HepG2 (cell line): ENCODE data around the gene CENPE. TPM values are rescaled to one million over a fixed set of nuclear protein-coding genes. Genes with fewer than 3 reads are reported as not detected.

Experiments used
- ATAC-seq: fragments of 200-7000 bp; cut with Tn5 transposase; 3 replicates; pipeline ENCODE4 v1.9.1; 2020; ENCODE audit warnings: mild to moderate bottlenecking, moderate library complexity
- BruUV-seq: library from RNA; stranded (reverse); fragments of 400-500 nt; replicated peaks from 2 replicates; lab custom pipeline; 2021; lab: Mats Ljungman, UMichigan
- CTCF ChIA-PET: fragments of 300-600 bp; formaldehyde crosslinking; extraction: SDS; loops from one replicate; lab custom pipeline; 2021; ENCODE audit warnings: low total read pairs, inconsistent platforms, low intra/inter-chr PET ratio; lab: Yijun Ruan, JAX
- POLR2A ChIA-PET: fragments of 350-600 bp; sonication (Branson Sonifier 250); formaldehyde crosslinking; loops from one replicate; lab custom pipeline; 2020; ENCODE audit warnings: antibody characterized with exemption, inconsistent platforms; lab: Yijun Ruan, JAX
- DNase-seq: peaks from one replicate; pipeline ENCODE4 v3.0.0-alpha.2; 2015; ENCODE audit warnings: low spot score
- FAIRE-seq: peaks from 3 replicates; lab custom pipeline; 2011; peaks lifted over from hg19 to GRCh38; lab: Jason Lieb, UNC
- H2AFZ ChIP-seq: one replicate; pipeline ENCODE4 v1.6.1; 2011; ENCODE audit warnings: low read length, inconsistent platforms
- H3K27ac ChIP-seq: fragments of 300-600 bp; 3 replicates; pipeline ENCODE4 v1.8.0; 2011; ENCODE audit warnings: mixed run types, mild to moderate bottlenecking, mixed read lengths, low read length, inconsistent platforms; ENCODE audit not compliant: insufficient read depth; ENCODE audit errors: extremely low read length
- H3K27me3 ChIP-seq, 2 experiments: fragments of 200-600 bp in 1 of 2; 2 replicates in 1 of 2; 3 replicates in 1 of 2; pipeline versions ENCODE4 v1.6.0 to v1.8.0; 2011; ENCODE audit warnings: low read length in 2 of 2, mild to moderate bottlenecking in 2 of 2, moderate library complexity in 2 of 2, inconsistent platforms in 1 of 2; ENCODE audit not compliant: insufficient read depth in 2 of 2, control insufficient read depth in 1 of 2
- H3K36me3 ChIP-seq, 2 experiments: fragments of 200-600 bp in 1 of 2; replicated peaks in 1 of 2; 2 replicates in 1 of 2; 3 replicates in 1 of 2; pipeline versions ENCODE4 v1.5.1 to v1.8.0; 2011; ENCODE audit warnings: low read length in 2 of 2, inconsistent platforms in 1 of 2; ENCODE audit not compliant: insufficient read depth in 2 of 2, control insufficient read depth in 1 of 2
- H3K4me1 ChIP-seq: 2 replicates; pipeline ENCODE4 v1.5.1; 2012; ENCODE audit warnings: low read length, inconsistent platforms; ENCODE audit not compliant: insufficient read depth
- H3K4me2 ChIP-seq: 2 replicates; pipeline ENCODE4 v1.6.0; 2011; ENCODE audit warnings: low read depth, low read length, inconsistent platforms
- H3K4me3 ChIP-seq, 3 experiments: fragments of 200-600 bp in 1 of 3; sonication (generic), shearing (Covaris generic) in 1 of 3; replicated peaks in 1 of 3; 2 replicates each; pipeline ENCODE4 v1.5.1; 2011 to 2016; ENCODE audit warnings: low read length in 3 of 3, inconsistent platforms in 2 of 3, low read depth in 2 of 3, mild to moderate bottlenecking in 2 of 3, control low read depth in 1 of 3, mixed read lengths in 1 of 3; ENCODE audit not compliant: insufficient read depth in 1 of 3
- H3K79me2 ChIP-seq: one replicate; pipeline ENCODE4 v1.6.1; 2011; ENCODE audit warnings: low read length, inconsistent platforms; ENCODE audit not compliant: insufficient read depth
- H3K9ac ChIP-seq: 2 replicates; pipeline ENCODE4 v1.6.0; 2011; ENCODE audit warnings: mild to moderate bottlenecking, low read depth, low read length, inconsistent platforms; ENCODE audit not compliant: insufficient read depth
- H3K9me3 ChIP-seq: 2 replicates; pipeline ENCODE4 v1.5.1; 2012; ENCODE audit warnings: mild to moderate bottlenecking, low read length
- H4K20me1 ChIP-seq: 2 replicates; pipeline ENCODE4 v1.6.0; 2011; ENCODE audit warnings: inconsistent platforms, mild to moderate bottlenecking, low read length, moderate library complexity; ENCODE audit not compliant: insufficient read depth
- BRD4 ChIP-seq: sonication (generic); formaldehyde crosslinking; IDR thresholded peaks from 2 replicates; pipeline ENCODE4 v1.4.0; 2020; ENCODE audit warnings: missing genetic modification reagents
- IKZF4 ChIP-seq: sonication (generic); formaldehyde crosslinking; IDR thresholded peaks from 2 replicates; pipeline ENCODE4 v1.5.1; 2020; ENCODE audit warnings: borderline replicate concordance, mild to moderate bottlenecking, low read depth, missing genetic modification reagents; ENCODE audit errors: not compliant biosample characterization
- KDM2A ChIP-seq: sonication (generic); formaldehyde crosslinking; IDR thresholded peaks from 2 replicates; pipeline ENCODE4 v1.4.0; 2020; ENCODE audit warnings: low read depth, missing genetic modification reagents, borderline replicate concordance
- NR2F2 ChIP-seq: IDR thresholded peaks from 2 replicates; pipeline ENCODE4 v1.6.1; 2012; ENCODE audit warnings: low read depth, inconsistent platforms, borderline replicate concordance
- RXRB ChIP-seq: IDR thresholded peaks from 2 replicates; pipeline ENCODE4 v1.6.1; 2016; ENCODE audit warnings: borderline replicate concordance, missing genetic modification reagents, missing compliant biosample characterization
- SMC3 ChIP-seq: IDR thresholded peaks from 2 replicates; pipeline ENCODE4 v1.6.1; 2011; ENCODE audit warnings: low read length, improper control_type of control experiment
- ZSCAN22 ChIP-seq: sonication (generic); formaldehyde crosslinking; IDR thresholded peaks from 2 replicates; pipeline ENCODE4 v1.4.0; 2020; ENCODE audit warnings: mild to moderate bottlenecking, missing genetic modification reagents
- WGBS: methylation state at CpG from one replicate; pipeline ENCODE4 v1.1.6; 2017; ENCODE audit warnings: low lambda C conversion rate; 5-methylcytosine and 5-hydroxymethylcytosine counted together
- in situ Hi-C: cut with HindIII; loops from 2 replicates; pipeline ENCODE4 v1.10.0; 2017; ENCODE audit warnings: low pct_unique_long_range_greater_than_20kb; ENCODE audit not compliant: extremely low pct_ligation_motif_present
- intact Hi-C: fragments of 100-400 bp; cut with micrococcal nuclease; formaldehyde crosslinking; loops from one replicate; pipeline ENCODE4 v1.10.0; 2022; ENCODE audit not compliant: unreplicated experiment
- polyA plus RNA-seq, 8 experiments: library from polyadenylated mRNA; depleted of rRNA in 3 of 8; stranded (reverse) in 7 of 8; unstranded in 1 of 8; fragments of >200 nt; fragmentation: Illumina TruSeq in 4 of 8; extraction: Trizol in 4 of 8; gene quantifications; 2 replicates each; pipeline versions ENCODE4 v1.2.1 to v1.2.3, GENCODE V29; 2011 to 2016; ENCODE audit warnings: low read depth in 4 of 8, missing spikeins in 1 of 8, mixed read lengths in 1 of 8; ENCODE audit not compliant: insufficient read depth in 1 of 8
- total RNA-seq, 5 experiments: library from RNA; depleted of rRNA; stranded (reverse); fragments of >200 nt; fragmentation: Illumina TruSeq; extraction: Trizol; gene quantifications; 2 replicates each; pipeline ENCODE4 v1.2.3, GENCODE V29; 2016; ENCODE audit warnings: low read depth in 1 of 5
- TF ChIP-seq, protein P1 (sequence below): sonication (generic); formaldehyde crosslinking; IDR thresholded peaks from 2 replicates; pipeline ENCODE4 v1.5.0; 2020; ENCODE audit warnings: missing genetic modification reagents
- TF ChIP-seq, protein P2 (sequence below): sonication (generic); formaldehyde crosslinking; IDR thresholded peaks from 2 replicates; pipeline ENCODE4 v1.9.0; 2021; ENCODE audit warnings: missing genetic modification reagents, mild to moderate bottlenecking, borderline replicate concordance
- TF ChIP-seq, protein P3 (sequence below): sonication (generic); formaldehyde crosslinking; IDR thresholded peaks from 2 replicates; pipeline ENCODE4 v1.5.0; 2020; ENCODE audit warnings: missing genetic modification reagents, mild to moderate bottlenecking, borderline replicate concordance
- TF ChIP-seq, protein P4 (sequence below): sonication (generic); formaldehyde crosslinking; IDR thresholded peaks from 2 replicates; pipeline ENCODE4 v1.4.0; 2020; ENCODE audit warnings: missing genetic modification reagents, borderline replicate concordance
- TF ChIP-seq, protein P5 (sequence below): sonication (generic); formaldehyde crosslinking; IDR thresholded peaks from 2 replicates; pipeline ENCODE4 v1.5.1; 2020; ENCODE audit warnings: missing genetic modification reagents, mild to moderate bottlenecking, borderline replicate concordance
- TF ChIP-seq, protein P6 (sequence below): sonication (generic); formaldehyde crosslinking; IDR thresholded peaks from 2 replicates; pipeline ENCODE4 v1.4.0; 2020; ENCODE audit warnings: mild to moderate bottlenecking, low read depth, missing genetic modification reagents

Gene CENPE
- total and polyA plus RNA-seq, 2 of the 13 experiments (the other 11 are each of a cell fraction or from before 2014, with no cell fraction given), result 2.1 to 19.8 TPM

DNA sequence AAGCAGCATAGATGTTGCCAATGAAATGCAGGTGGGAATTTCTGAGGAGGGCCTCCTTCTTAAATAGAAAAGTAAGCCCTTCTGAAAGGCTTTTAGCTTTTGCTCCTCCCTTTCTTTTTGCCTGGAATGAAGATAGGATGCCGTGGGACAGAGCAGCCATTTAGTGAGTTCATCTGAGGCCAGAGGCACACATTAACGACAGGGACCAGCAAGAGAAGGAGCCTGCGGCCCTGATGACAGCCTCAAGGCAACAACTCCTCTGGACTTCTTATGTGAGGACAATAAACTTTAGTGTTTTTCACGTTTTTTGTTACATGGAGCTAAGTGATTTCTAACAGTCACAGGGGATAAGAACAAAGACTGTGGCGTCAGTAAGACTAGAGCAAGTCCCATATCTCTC lies 97.5 kb downstream of the CENPE start:
- ChIA-PET CTCF (no interaction called here), POLR2A (interaction anchor here (1.0 to 2.9 kb wide), 3 partner anchors 24 to 480 kb away, joined by 4 to 10 read pairs (median 10); partner anchors contain the start of genes SLC9B2 and UBE2D3)
- H3K4me3 ChIP-seq, result peak overlapping the region in 1 of 3 experiments; percentile 13; a peak in 2 of 6 replicates
- intact Hi-C loops (no loop called here), in situ Hi-C loops (no loop called here)
- H3K4me2 ChIP-seq, result peak overlapping the region; percentile 79
- no peaks in the 10 kb centered on the region for H3K79me2 ChIP-seq
- H3K9me3 ChIP-seq, result no peaks in the 10 kb centered on the region
- ATAC-seq, result 0 out of 3 replicates have a peak, but pooled peaks have one; percentile 8
- FAIRE-seq, result no peak
- 8% methylated on average over 4 of the region's 5 CpGs for WGBS
- TF ChIP-seq, protein P1, sequence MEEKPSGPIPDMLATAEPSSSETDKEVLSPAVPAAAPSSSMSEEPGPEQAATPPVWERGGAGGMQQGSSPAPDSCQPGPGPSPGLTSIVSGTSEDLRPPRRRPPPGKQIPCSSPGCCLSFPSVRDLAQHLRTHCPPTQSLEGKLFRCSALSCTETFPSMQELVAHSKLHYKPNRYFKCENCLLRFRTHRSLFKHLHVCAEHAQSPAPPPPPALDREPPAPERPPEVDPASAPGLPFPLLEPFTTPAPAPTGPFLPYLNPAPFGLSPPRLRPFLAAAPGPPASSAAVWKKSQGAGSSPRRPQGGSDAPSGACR (CRISPR knock-in tag), result no peak
- no peak for TF ChIP-seq BRD4
- no peak for TF ChIP-seq RXRB (CRISPR knock-in tag)
- TF ChIP-seq ZSCAN22, result no peak
- no peak for TF ChIP-seq SMC3
- TF ChIP-seq, protein P2, sequence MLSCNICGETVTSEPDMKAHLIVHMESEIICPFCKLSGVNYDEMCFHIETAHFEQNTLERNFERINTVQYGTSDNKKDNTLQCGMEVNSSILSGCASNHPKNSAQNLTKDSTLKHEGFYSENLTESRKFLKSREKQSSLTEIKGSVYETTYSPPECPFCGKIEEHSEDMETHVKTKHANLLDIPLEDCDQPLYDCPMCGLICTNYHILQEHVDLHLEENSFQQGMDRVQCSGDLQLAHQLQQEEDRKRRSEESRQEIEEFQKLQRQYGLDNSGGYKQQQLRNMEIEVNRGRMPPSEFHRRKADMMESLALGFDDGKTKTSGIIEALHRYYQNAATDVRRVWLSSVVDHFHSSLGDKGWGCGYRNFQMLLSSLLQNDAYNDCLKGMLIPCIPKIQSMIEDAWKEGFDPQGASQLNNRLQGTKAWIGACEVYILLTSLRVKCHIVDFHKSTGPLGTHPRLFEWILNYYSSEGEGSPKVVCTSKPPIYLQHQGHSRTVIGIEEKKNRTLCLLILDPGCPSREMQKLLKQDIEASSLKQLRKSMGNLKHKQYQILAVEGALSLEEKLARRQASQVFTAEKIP (CRISPR knock-in tag), result no peak
- TF ChIP-seq, protein P3, sequence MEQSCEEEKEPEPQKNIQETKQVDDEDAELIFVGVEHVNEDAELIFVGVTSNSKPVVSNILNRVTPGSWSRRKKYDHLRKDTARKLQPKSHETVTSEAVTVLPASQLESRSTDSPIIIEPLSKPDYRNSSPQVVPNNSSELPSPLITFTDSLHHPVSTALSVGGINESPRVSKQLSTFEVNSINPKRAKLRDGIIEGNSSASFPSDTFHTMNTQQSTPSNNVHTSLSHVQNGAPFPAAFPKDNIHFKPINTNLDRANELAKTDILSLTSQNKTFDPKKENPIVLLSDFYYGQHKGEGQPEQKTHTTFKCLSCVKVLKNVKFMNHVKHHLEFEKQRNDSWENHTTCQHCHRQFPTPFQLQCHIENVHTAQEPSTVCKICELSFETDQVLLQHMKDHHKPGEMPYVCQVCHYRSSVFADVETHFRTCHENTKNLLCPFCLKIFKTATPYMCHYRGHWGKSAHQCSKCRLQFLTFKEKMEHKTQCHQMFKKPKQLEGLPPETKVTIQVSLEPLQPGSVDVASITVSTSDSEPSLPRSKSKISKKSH, result no peak
- TF ChIP-seq, protein P4, sequence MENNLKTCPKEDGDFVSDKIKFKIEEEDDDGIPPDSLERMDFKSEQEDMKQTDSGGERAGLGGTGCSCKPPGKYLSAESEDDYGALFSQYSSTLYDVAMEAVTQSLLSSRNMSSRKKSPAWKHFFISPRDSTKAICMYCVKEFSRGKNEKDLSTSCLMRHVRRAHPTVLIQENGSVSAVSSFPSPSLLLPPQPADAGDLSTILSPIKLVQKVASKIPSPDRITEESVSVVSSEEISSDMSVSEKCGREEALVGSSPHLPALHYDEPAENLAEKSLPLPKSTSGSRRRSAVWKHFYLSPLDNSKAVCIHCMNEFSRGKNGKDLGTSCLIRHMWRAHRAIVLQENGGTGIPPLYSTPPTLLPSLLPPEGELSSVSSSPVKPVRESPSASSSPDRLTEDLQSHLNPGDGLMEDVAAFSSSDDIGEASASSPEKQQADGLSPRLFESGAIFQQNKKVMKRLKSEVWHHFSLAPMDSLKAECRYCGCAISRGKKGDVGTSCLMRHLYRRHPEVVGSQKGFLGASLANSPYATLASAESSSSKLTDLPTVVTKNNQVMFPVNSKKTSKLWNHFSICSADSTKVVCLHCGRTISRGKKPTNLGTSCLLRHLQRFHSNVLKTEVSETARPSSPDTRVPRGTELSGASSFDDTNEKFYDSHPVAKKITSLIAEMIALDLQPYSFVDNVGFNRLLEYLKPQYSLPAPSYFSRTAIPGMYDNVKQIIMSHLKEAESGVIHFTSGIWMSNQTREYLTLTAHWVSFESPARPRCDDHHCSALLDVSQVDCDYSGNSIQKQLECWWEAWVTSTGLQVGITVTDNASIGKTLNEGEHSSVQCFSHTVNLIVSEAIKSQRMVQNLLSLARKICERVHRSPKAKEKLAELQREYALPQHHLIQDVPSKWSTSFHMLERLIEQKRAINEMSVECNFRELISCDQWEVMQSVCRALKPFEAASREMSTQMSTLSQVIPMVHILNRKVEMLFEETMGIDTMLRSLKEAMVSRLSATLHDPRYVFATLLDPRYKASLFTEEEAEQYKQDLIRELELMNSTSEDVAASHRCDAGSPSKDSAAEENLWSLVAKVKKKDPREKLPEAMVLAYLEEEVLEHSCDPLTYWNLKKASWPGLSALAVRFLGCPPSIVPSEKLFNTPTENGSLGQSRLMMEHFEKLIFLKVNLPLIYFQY, result no peak
- TF ChIP-seq, protein P5, sequence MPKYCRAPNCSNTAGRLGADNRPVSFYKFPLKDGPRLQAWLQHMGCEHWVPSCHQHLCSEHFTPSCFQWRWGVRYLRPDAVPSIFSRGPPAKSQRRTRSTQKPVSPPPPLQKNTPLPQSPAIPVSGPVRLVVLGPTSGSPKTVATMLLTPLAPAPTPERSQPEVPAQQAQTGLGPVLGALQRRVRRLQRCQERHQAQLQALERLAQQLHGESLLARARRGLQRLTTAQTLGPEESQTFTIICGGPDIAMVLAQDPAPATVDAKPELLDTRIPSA, result no peak
- no peak for TF ChIP-seq IKZF4 (CRISPR knock-in tag)
- no peak for TF ChIP-seq KDM2A (CRISPR knock-in tag)
- TF ChIP-seq, protein P6, sequence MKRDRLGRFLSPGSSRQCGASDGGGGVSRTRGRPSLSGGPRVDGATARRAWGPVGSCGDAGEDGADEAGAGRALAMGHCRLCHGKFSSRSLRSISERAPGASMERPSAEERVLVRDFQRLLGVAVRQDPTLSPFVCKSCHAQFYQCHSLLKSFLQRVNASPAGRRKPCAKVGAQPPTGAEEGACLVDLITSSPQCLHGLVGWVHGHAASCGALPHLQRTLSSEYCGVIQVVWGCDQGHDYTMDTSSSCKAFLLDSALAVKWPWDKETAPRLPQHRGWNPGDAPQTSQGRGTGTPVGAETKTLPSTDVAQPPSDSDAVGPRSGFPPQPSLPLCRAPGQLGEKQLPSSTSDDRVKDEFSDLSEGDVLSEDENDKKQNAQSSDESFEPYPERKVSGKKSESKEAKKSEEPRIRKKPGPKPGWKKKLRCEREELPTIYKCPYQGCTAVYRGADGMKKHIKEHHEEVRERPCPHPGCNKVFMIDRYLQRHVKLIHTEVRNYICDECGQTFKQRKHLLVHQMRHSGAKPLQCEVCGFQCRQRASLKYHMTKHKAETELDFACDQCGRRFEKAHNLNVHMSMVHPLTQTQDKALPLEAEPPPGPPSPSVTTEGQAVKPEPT (CRISPR knock-in tag), result no peak
- TF ChIP-seq NR2F2, result no peak
- no peak for DNase-seq
- no TSS peak for BruUV-seq
- peak overlapping the region; percentile 67 for H2AFZ ChIP-seq
- no peaks in the 10 kb centered on the region for H3K27me3 ChIP-seq
- peaks cover 39% of the 10 kb centered on the region for H3K4me1 ChIP-seq
- H3K27ac ChIP-seq, result no peak overlapping the region
- H4K20me1 ChIP-seq, result no peaks in the 10 kb centered on the region
- no peaks in the 10 kb centered on the region for H3K36me3 ChIP-seq
- peak overlapping the region; percentile 49 for H3K9ac ChIP-seq
